DOHH2 (cell line): ENCODE measurements around the gene PRKAB1.

Source experiments
- H3F3A ChIP-seq: fragments of 200-600 bp; sonication (generic), shearing (Covaris generic); 2 replicates; pipeline ENCODE4 v1.6.0; 2016; ENCODE audit warnings: antibody characterized with exemption, mild to moderate bottlenecking; ENCODE audit not compliant: control insufficient read depth, insufficient read depth
- H3K27ac ChIP-seq: fragments of 200-600 bp; sonication (generic); 2 replicates; pipeline ENCODE4 v1.5.1; 2014; ENCODE audit warnings: low read depth, mild to moderate bottlenecking, low read length, moderate library complexity
- H3K27me3 ChIP-seq: fragments of 200-600 bp; sonication (generic); 2 replicates; pipeline ENCODE4 v1.6.1; 2014; ENCODE audit warnings: mild to moderate bottlenecking, low read length, mixed read lengths; ENCODE audit not compliant: control insufficient read depth
- H3K36me3 ChIP-seq: fragments of 200-600 bp; sonication (generic); 2 replicates; pipeline ENCODE4 v1.6.1; 2014; ENCODE audit warnings: mild to moderate bottlenecking, low read length, moderate library complexity, mixed read lengths; ENCODE audit not compliant: control insufficient read depth
- H3K4me1 ChIP-seq: fragments of 200-600 bp; sonication (generic); 2 replicates; pipeline ENCODE4 v1.6.1; 2014; ENCODE audit warnings: mild to moderate bottlenecking, low read length, mixed read lengths; ENCODE audit not compliant: control insufficient read depth
- H3K4me2 ChIP-seq: fragments of 200-600 bp; sonication (generic); 2 replicates; pipeline ENCODE4 v1.6.0; 2014; ENCODE audit warnings: mild to moderate bottlenecking, low read length, moderate library complexity
- H3K4me3 ChIP-seq: fragments of 200-600 bp; sonication (generic); 2 replicates; pipeline ENCODE4 v1.5.1; 2014; ENCODE audit warnings: mild to moderate bottlenecking, low read length, mixed read lengths
- H3K79me2 ChIP-seq: fragments of 200-600 bp; sonication (generic); 2 replicates; pipeline ENCODE4 v1.6.1; 2014; ENCODE audit warnings: mild to moderate bottlenecking, low read length, mixed read lengths; ENCODE audit not compliant: control insufficient read depth
- H3K9me2 ChIP-seq: fragments of 200-600 bp; sonication (generic); replicated peaks from 2 replicates; pipeline ENCODE4 v1.6.1; 2014; ENCODE audit warnings: mild to moderate bottlenecking, low read length, mixed read lengths; ENCODE audit not compliant: control insufficient read depth
- H3K9me3 ChIP-seq: fragments of 200-600 bp; sonication (generic); 2 replicates; pipeline ENCODE4 v1.6.1; 2014; ENCODE audit warnings: antibody characterized with exemption, low read length, mixed read lengths; ENCODE audit not compliant: control insufficient read depth, insufficient read depth
- H4K20me1 ChIP-seq: fragments of 200-600 bp; sonication (generic); 2 replicates; pipeline ENCODE4 v1.6.0; 2014; ENCODE audit warnings: low read depth, mild to moderate bottlenecking, antibody characterized with exemption, low read length, moderate library complexity; ENCODE audit not compliant: control insufficient read depth, insufficient read depth
- EZH2phosphoT487 ChIP-seq: fragments of 200-600 bp; sonication (generic); IDR thresholded peaks from 2 replicates; pipeline ENCODE4 v1.6.1; 2017; ENCODE audit warnings: borderline replicate concordance, mild to moderate bottlenecking, antibody characterized with exemption, low read length, moderate library complexity, mixed read lengths
- TF ChIP-seq, protein P1 (sequence below): fragments of 200-600 bp; sonication (generic); IDR thresholded peaks from one replicate; pipeline ENCODE4 v1.5.1; 2014; ENCODE audit warnings: antibody characterized with exemption, mild to moderate bottlenecking, low read depth, low read length; ENCODE audit not compliant: poor library complexity, severe bottlenecking

PRKAB1 gene

DNA sequence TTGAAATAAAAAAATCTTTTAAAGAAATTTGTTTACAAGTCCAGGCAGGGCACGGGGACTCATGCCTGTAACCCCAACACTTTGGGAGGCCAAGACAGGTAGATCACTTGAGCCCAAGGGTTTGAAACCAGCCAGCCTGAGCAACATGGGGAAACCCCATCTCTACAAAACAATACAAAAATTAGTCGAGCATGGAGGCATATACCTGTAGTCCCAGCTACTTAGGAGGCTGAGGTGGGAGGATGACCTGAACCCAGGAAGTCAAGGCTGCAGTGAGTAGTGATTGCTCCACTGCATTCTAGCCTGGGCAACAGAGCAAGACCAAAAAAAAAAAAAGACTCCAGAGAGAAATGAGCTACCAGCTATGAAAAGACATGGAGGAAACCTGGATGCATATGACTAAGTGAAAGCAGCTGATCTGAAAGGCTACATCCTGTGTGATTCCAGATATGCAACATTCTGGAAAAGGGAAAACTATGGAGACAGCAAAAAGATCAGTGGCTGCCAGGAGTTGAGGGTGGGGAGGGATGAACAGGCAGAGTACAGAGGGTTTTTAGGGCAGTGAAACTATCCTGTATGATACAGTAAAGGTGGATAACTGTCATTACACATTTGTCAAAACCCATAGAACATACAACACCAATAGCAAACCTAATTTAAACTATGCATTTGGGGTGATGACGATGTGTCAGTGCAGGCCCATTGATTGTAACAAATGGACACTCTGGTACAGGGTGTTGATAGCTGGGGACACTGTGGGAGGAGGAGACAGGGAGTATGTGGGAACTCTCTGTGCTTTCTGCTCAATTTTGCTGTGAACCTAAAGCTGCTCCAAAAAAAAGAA lies 59.9 kb downstream of the PRKAB1 start:
- H3K27ac ChIP-seq, result no peak overlapping the region
- H3K9me3 ChIP-seq, result no peaks in the 10 kb centered on the region
- no peaks in the 10 kb centered on the region for H3K79me2 ChIP-seq
- H3K4me1 ChIP-seq, result peaks cover 15% of the 10 kb centered on the region
- H3K9me2 ChIP-seq, result no peaks in the 10 kb centered on the region
- no peaks in the 10 kb centered on the region for H3K27me3 ChIP-seq
- H3K4me2 ChIP-seq, result no peak overlapping the region
- peaks cover 47% of the 10 kb centered on the region for H3K36me3 ChIP-seq
- H4K20me1 ChIP-seq, result no peaks in the 10 kb centered on the region
- TF ChIP-seq EZH2phosphoT487, result no peak
- TF ChIP-seq, protein P1, sequence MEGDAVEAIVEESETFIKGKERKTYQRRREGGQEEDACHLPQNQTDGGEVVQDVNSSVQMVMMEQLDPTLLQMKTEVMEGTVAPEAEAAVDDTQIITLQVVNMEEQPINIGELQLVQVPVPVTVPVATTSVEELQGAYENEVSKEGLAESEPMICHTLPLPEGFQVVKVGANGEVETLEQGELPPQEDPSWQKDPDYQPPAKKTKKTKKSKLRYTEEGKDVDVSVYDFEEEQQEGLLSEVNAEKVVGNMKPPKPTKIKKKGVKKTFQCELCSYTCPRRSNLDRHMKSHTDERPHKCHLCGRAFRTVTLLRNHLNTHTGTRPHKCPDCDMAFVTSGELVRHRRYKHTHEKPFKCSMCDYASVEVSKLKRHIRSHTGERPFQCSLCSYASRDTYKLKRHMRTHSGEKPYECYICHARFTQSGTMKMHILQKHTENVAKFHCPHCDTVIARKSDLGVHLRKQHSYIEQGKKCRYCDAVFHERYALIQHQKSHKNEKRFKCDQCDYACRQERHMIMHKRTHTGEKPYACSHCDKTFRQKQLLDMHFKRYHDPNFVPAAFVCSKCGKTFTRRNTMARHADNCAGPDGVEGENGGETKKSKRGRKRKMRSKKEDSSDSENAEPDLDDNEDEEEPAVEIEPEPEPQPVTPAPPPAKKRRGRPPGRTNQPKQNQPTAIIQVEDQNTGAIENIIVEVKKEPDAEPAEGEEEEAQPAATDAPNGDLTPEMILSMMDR, result no peak
- H3F3A ChIP-seq, result no peaks in the 10 kb centered on the region
- H3K4me3 ChIP-seq, result no peak overlapping the region

GRCh38 chr12:119728444-119728745 lies 60.5 kb downstream of the PRKAB1 start:
- peaks cover 51% of the 10 kb centered on the region for H3K36me3 ChIP-seq
- H3K27ac ChIP-seq, result no peak overlapping the region
- peaks cover 15% of the 10 kb centered on the region for H3K4me1 ChIP-seq
- no peaks in the 10 kb centered on the region for H3K9me2 ChIP-seq
- H3K4me2 ChIP-seq, result no peak overlapping the region
- no peaks in the 10 kb centered on the region for H3K27me3 ChIP-seq
- TF ChIP-seq, protein P1, result no peak
- TF ChIP-seq EZH2phosphoT487, result no peak
- no peaks in the 10 kb centered on the region for H3K79me2 ChIP-seq
- no peaks in the 10 kb centered on the region for H4K20me1 ChIP-seq
- no peaks in the 10 kb centered on the region for H3K9me3 ChIP-seq
- H3K4me3 ChIP-seq, result no peak overlapping the region
- H3F3A ChIP-seq, result no peaks in the 10 kb centered on the region

- Histone ChIP-seq H3K36me3 (peaks cover 64% of the 10 kb centered on the region), H3K79me2 (no peaks in the 10 kb centered on the region), H3K9me3 (no peaks in the 10 kb centered on the region), H3K9me2 (no peaks in the 10 kb centered on the region), H3K4me1 (peaks cover 15% of the 10 kb centered on the region), H3K27me3 (no peaks in the 10 kb centered on the region), H4K20me1 (no peaks in the 10 kb centered on the region), H3F3A (no peaks in the 10 kb centered on the region), H3K4me3 (no peak overlapping the region), H3K27ac (no peak overlapping the region), H3K4me2 (no peak overlapping the region)
- TF ChIP-seq EZH2phosphoT487, result no peak
- TF ChIP-seq, protein P1, result no peak
These were observed 61.9 kb downstream of the PRKAB1 start for GRCh38 chr12:119729871-119730270.
